Mesenchymal stem cell (in vitro differentiated cells and primary cell): ENCODE data around the gene CHST11.
A peak's percentile ranks its signal among the peaks of the same experiment; 100 is the strongest.

Experiments used
- DNase-seq: peaks from one replicate; pipeline ENCODE4 v3.0.0-alpha.2; 2013
- H2AFZ ChIP-seq: one replicate; pipeline ENCODE4 v1.6.1; 2013; ENCODE audit warnings: low read depth, mild to moderate bottlenecking, control low read depth, inconsistent platforms, low read length, moderate library complexity
- H2AK5ac ChIP-seq: 2 replicates; pipeline ENCODE4 v1.6.1; 2013; ENCODE audit warnings: low read length, moderate library complexity, mild to moderate bottlenecking, inconsistent platforms; ENCODE audit not compliant: severe bottlenecking
- H2BK120ac ChIP-seq: one replicate; pipeline ENCODE4 v1.6.1; 2013; ENCODE audit warnings: low read depth, mild to moderate bottlenecking, inconsistent platforms, low read length, moderate library complexity
- H2BK12ac ChIP-seq, 2 experiments: one replicate each; pipeline ENCODE4 v1.6.1; 2013; ENCODE audit warnings: inconsistent platforms in 2 of 2, low read length in 2 of 2, mild to moderate bottlenecking in 2 of 2, moderate library complexity in 2 of 2, control low read depth in 1 of 2
- H2BK15ac ChIP-seq: one replicate; pipeline ENCODE4 v1.6.1; 2013; ENCODE audit warnings: mild to moderate bottlenecking, low read depth, inconsistent platforms; ENCODE audit not compliant: poor library complexity, severe bottlenecking
- H2BK5ac ChIP-seq: 2 replicates; pipeline ENCODE4 v1.6.1; 2013; ENCODE audit warnings: low read depth, mild to moderate bottlenecking, low read length, control low read depth, inconsistent platforms; ENCODE audit not compliant: poor library complexity, severe bottlenecking
- H3K14ac ChIP-seq, 2 experiments: one replicate each; pipeline ENCODE4 v1.6.1; 2013; ENCODE audit warnings: inconsistent platforms in 2 of 2, low read length in 2 of 2, control low read depth in 1 of 2, mild to moderate bottlenecking in 1 of 2, moderate library complexity in 1 of 2
- H3K18ac ChIP-seq, 2 experiments: one replicate each; pipeline ENCODE4 v1.6.1; 2013; ENCODE audit warnings: inconsistent platforms in 2 of 2, low read length in 2 of 2, control low read depth in 1 of 2, low read depth in 1 of 2, mild to moderate bottlenecking in 1 of 2
- H3K23ac ChIP-seq, 2 experiments: one replicate each; pipeline ENCODE4 v1.6.1; 2013; ENCODE audit warnings: inconsistent platforms in 2 of 2, low read length in 2 of 2, mild to moderate bottlenecking in 2 of 2, moderate library complexity in 2 of 2, control low read depth in 1 of 2
- H3K27ac ChIP-seq: 2 replicates; pipeline ENCODE4 v1.5.1; 2013; ENCODE audit warnings: mild to moderate bottlenecking, moderate library complexity, low read length, control low read depth, inconsistent platforms; ENCODE audit not compliant: poor library complexity, severe bottlenecking
- H3K27me3 ChIP-seq, 2 experiments: 2 replicates each; pipeline versions ENCODE4 v1.6.1 to v1.7.0; 2013; ENCODE audit warnings: low read length in 2 of 2, mild to moderate bottlenecking in 2 of 2, moderate library complexity in 2 of 2, control low read depth in 1 of 2, inconsistent platforms in 1 of 2; ENCODE audit not compliant: control insufficient read depth in 1 of 2, insufficient read depth in 1 of 2
- H3K36me3 ChIP-seq, 2 experiments: 2 replicates each; pipeline versions ENCODE4 v1.6.1 to v1.7.0; 2013; ENCODE audit warnings: low read length in 2 of 2, control low read depth in 1 of 2, inconsistent platforms in 1 of 2, low read depth in 1 of 2, mild to moderate bottlenecking in 1 of 2; ENCODE audit not compliant: insufficient read depth in 2 of 2, control insufficient read depth in 1 of 2
- H3K4ac ChIP-seq, 2 experiments: one replicate each; pipeline ENCODE4 v1.6.1; 2013; ENCODE audit warnings: inconsistent platforms in 2 of 2, low read length in 2 of 2, mild to moderate bottlenecking in 2 of 2, moderate library complexity in 2 of 2, control low read depth in 1 of 2, low read depth in 1 of 2
- H3K4me1 ChIP-seq: 2 replicates; pipeline ENCODE4 v1.6.1; 2013; ENCODE audit warnings: low read depth, low read length, control low read depth; ENCODE audit not compliant: control insufficient read depth, insufficient read depth
- H3K4me2 ChIP-seq: 2 replicates; pipeline ENCODE4 v1.6.1; 2013; ENCODE audit warnings: low read length, mild to moderate bottlenecking, inconsistent platforms; ENCODE audit not compliant: poor library complexity, severe bottlenecking
- H3K4me3 ChIP-seq, 2 experiments: 2 replicates each; pipeline versions ENCODE4 v1.5.1 to v1.7.0; 2013; ENCODE audit warnings: low read length in 2 of 2, mild to moderate bottlenecking in 2 of 2, control low read depth in 1 of 2, low read depth in 1 of 2; ENCODE audit not compliant: insufficient read depth in 1 of 2
- H3K79me1 ChIP-seq: replicated peaks from 2 replicates; pipeline ENCODE4 v1.6.1; 2013; ENCODE audit warnings: mild to moderate bottlenecking, control low read depth, low read length, inconsistent platforms; ENCODE audit not compliant: poor library complexity, severe bottlenecking
- H3K9ac ChIP-seq: 2 replicates; pipeline ENCODE4 v1.7.0; 2013; ENCODE audit warnings: mild to moderate bottlenecking, low read length, moderate library complexity
- H3K9me3 ChIP-seq: 2 replicates; pipeline ENCODE4 v1.7.0; 2013; ENCODE audit warnings: mild to moderate bottlenecking, low read length; ENCODE audit not compliant: control insufficient read depth
- H4K8ac ChIP-seq: one replicate; pipeline ENCODE4 v1.6.1; 2013; ENCODE audit warnings: inconsistent platforms, mild to moderate bottlenecking, low read length, moderate library complexity
- H4K91ac ChIP-seq: one replicate; pipeline ENCODE4 v1.6.1; 2013; ENCODE audit warnings: mild to moderate bottlenecking, low read length, inconsistent platforms
- whole genome bisulfite sequencing: methylation state at CpG from one replicate; pipeline ENCODE4 v1.1.7; 2013; ENCODE audit warnings: mixed read lengths; 5-methylcytosine and 5-hydroxymethylcytosine counted together

The CHST11 gene

GRCh38 chr12:104454997-104455396 lies 1.8 kb upstream of the CHST11 start:
- Histone ChIP-seq H2BK120ac (no peak overlapping the region), H2BK12ac (no peak overlapping the region), H3K14ac (no peak overlapping the region), H4K8ac (no peak overlapping the region), H3K4me2 (no peak overlapping the region), H3K18ac (no peak overlapping the region), H3K4me3 (no peak overlapping the region), H3K79me1 (no peaks in the 10 kb centered on the region), H3K9ac (no peak overlapping the region), H2AFZ (no peak overlapping the region), H2BK5ac (no peak overlapping the region), H3K9me3 (no peaks in the 10 kb centered on the region), H3K36me3 (no peaks in the 10 kb centered on the region), H2AK5ac (no peak overlapping the region), H3K4ac (no peak overlapping the region), H4K91ac (no peak overlapping the region), H3K27me3 (peaks cover 0 to 3% of the 10 kb centered on the region in 2 experiments), H3K4me1 (peaks cover 17% of the 10 kb centered on the region), H2BK15ac (peak overlapping the region; percentile 30), H3K23ac (no peak overlapping the region), H3K27ac (no peak overlapping the region)
- DNase-seq = peak; percentile 52
- 100% methylated on average over 1 of the region's 1 CpG for WGBS

GRCh38 chr12:104455578-104456416 lies 951 bp upstream of the CHST11 start:
- no peak for DNase-seq
- Histone ChIP-seq H2AK5ac (no peak overlapping the region), H3K4me3 (peak overlapping the region; percentile 74 to 93), H2BK15ac (peak overlapping the region; percentile 63), H3K23ac (no peak overlapping the region), H3K4ac (no peak overlapping the region), H3K27me3 (peaks cover 0 to 3% of the 10 kb centered on the region in 2 experiments), H3K36me3 (no peaks in the 10 kb centered on the region), H2BK120ac (no peak overlapping the region), H3K9ac (peak overlapping the region; percentile 96), H2BK12ac (no peak overlapping the region), H3K9me3 (no peaks in the 10 kb centered on the region), H2BK5ac (no peak overlapping the region), H3K14ac (peak overlapping the region in 1 of 2 experiments; percentile 13), H3K18ac (no peak overlapping the region), H3K79me1 (no peaks in the 10 kb centered on the region), H4K8ac (peak overlapping the region; percentile 76), H3K4me1 (peaks cover 17% of the 10 kb centered on the region), H2AFZ (peak overlapping the region; percentile 8), H3K27ac (no peak overlapping the region), H3K4me2 (peak overlapping the region; percentile 95), H4K91ac (no peak overlapping the region)
- 38% methylated on average over 8 of the region's 9 CpGs for WGBS

GRCh38 chr12:104456950-104457745 lies 400 bp downstream of the CHST11 start:
- H3K9me3 ChIP-seq = no peaks in the 10 kb centered on the region
- H3K79me1 ChIP-seq = no peaks in the 10 kb centered on the region
- H3K27ac ChIP-seq = no peak overlapping the region
- peak overlapping the region in 1 of 2 experiments; percentile 93 for H3K14ac ChIP-seq
- H2BK5ac ChIP-seq = no peak overlapping the region
- 1% methylated on average over 49 of the region's 71 CpGs for WGBS
- peak overlapping the region; percentile 96 for H3K9ac ChIP-seq
- H2BK120ac ChIP-seq = peak overlapping the region; percentile 64
- peaks cover 0 to 7% of the 10 kb centered on the region in 2 experiments for H3K27me3 ChIP-seq
- H3K18ac ChIP-seq = peak overlapping the region; percentile 66 to 90
- H2BK15ac ChIP-seq = peak overlapping the region; percentile 40
- peak overlapping the region; percentile 86 for H2AFZ ChIP-seq
- no peaks in the 10 kb centered on the region for H3K36me3 ChIP-seq
- peak overlapping the region; percentile 78 for H4K91ac ChIP-seq
- peak overlapping the region; percentile 95 for H3K4me2 ChIP-seq
- H2BK12ac ChIP-seq = peak overlapping the region in 1 of 2 experiments; percentile 80
- H3K4me3 ChIP-seq = peak overlapping the region; percentile 74 to 93
- peaks cover 17% of the 10 kb centered on the region for H3K4me1 ChIP-seq
- H3K23ac ChIP-seq = peak overlapping the region in 1 of 2 experiments; percentile 95
- peak overlapping the region; percentile 71 for H4K8ac ChIP-seq
- peak; percentile 81 for DNase-seq
- peak overlapping the region in 1 of 2 experiments; percentile 92 for H3K4ac ChIP-seq
- H2AK5ac ChIP-seq = no peak overlapping the region
